Mammary epithelial cell (primary cell): ENCODE measurements around the gene CACNA2D1.

Experiments
- CTCF ChIP-seq, 2 donors: IDR thresholded peaks in 1 of 2; conservative IDR thresholded peaks in 1 of 2; 2 replicates each; pipeline ENCODE4 v1.5.1; 2011 to 2012; ENCODE audit warnings: inconsistent platforms in 2 of 2, low read length in 2 of 2, mild to moderate bottlenecking in 2 of 2, control low read depth in 1 of 2, low read depth in 1 of 2; ENCODE audit not compliant: insufficient read depth in 1 of 2; ENCODE audit errors: extremely low read depth in 1 of 2
- EZH2 ChIP-seq: IDR thresholded peaks from 2 replicates; pipeline ENCODE4 v1.6.1; 2012; ENCODE audit warnings: low read length, inconsistent platforms, borderline replicate concordance

- no peak for TF ChIP-seq CTCF (conservative IDR thresholded peaks at IDR 0.05 in 1 of 2, IDR thresholded peaks at IDR 0.05 in 1 of 2; ENCODE audit: extremely low read depth in 1 of 2, insufficient read depth in 1 of 2, low read depth in 1 of 2, low read length in 2 of 2)
- no peak for TF ChIP-seq EZH2
Observed at GRCh38 chr7:82358009-82358578, 85.5 kb downstream of the CACNA2D1 start.
